NCI-H226 (cell line): ENCODE data around the gene KLRC2.
A peak's percentile ranks its signal among the peaks of the same experiment; 100 is the strongest.
"Not testable (repeated sequence)": the region's sequence is repeated elsewhere in the genome, so short reads cannot be mapped to it uniquely, and the experiment has no call there.

Source experiments
- DNase-seq: peaks from one replicate; pipeline ENCODE4 v3.0.0-alpha.2; 2015

KLRC2 gene

GRCh38 chr12:10404798-10405197, 31.0 kb downstream of the KLRC2 start:
- no peak for DNase-seq

- no peak for DNase-seq
These were observed 35.0 kb downstream of the KLRC2 start for GRCh38 chr12:10400829-10401228.

- DNase-seq = no peak
These were observed 37.6 kb downstream of the KLRC2 start for GRCh38 chr12:10398168-10398567.

GRCh38 chr12:10397296-10397695, 38.5 kb downstream of the KLRC2 start:
- DNase-seq = no peak

DNA sequence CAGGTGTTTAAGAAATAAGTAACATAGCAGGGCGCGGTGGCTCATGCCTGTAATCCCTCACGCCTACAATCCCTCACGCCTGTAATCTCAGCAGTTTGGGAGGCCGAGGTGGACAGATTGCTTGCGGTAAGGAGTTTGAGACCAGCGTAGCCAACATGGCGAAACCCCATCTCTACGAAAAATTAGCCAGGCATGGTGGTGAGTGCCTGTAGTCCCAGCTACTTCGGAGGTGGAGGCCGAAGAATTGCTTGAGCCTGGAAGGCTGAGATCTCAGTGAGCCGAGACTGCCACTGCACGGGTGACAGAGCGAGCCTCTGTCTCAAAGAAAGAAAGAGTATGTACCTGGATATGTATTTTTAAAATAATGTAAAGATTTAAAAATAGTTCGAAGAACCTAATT, 39.6 kb downstream of the KLRC2 start:
- DNase-seq = not testable (repeated sequence)

DNA sequence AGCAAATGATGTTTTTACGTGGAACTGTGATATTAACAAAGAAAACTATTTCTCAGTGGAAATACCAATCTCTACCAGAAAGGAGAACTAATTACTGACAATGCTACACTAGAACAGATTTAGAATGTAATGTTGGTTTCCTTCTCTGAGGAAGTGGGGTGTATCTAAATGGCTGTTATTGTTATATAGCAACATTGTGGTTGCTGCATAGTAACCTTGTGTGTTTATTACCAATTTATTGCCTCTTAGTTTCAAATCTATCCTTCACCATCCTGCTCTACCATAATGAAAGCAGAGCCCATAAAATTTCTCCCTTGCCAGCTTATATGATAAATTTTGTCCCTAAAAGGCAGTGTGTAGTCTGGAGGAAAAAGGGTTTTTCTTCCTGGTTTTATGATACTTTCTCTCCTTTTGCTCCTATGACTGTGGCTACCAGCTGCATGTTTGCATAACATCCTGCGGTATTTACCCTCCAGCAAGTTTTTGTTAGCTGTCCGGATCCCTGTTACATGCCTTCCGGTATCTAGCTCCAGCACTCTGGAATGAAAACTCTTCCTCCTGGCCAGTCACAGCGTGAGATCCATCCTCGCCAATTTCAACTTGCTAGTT, 40.3 kb downstream of the KLRC2 start:
- DNase-seq = peak; percentile 84

DNA sequence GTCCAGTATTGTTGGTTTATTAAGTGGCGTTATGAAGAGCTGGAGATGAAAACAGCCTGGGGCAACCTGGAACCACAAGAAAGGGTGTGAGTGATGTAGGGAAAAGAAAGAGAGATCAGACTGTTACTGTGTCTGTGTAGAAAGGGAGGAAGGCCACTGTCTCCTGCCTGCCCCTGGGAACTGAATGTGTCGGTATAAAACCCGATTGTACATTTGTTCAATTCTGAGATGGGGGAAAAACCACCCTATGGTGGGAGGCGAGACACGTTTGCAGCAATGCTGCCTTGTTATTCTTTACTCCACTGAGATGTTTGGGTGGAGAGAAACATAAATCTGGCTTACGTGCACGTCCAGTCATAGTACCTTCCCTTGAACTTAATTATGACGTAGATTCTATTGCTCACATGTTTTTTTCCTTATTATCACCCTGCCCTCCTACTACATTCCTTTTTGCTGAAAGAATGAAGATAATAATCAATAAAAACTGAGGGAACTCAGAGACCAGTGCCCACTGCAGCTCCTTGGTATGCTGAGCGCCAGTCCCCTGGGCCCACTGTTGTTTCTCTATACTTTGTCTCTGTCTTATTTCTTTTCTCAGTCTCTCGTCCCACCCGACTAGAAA, 41.2 kb downstream of the KLRC2 start:
- DNase-seq = not testable (repeated sequence)

DNA sequence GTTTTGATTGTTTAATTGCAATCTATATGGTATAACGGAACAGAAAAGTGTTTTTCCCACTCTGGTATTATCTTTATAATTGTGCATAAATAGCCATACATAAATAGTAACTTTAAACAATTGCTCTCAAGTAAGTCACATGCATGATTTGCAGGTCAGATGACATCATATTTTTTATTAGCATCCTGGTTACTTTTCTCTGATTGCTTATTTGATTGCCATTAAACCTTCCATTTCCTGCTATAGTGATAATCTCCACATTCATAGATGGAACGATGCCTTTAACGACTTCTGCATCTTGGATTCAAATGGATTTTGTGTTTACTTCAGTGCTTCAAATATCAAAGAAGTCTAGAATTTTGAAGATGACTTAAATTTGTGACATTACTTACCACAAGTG, 42.5 kb downstream of the KLRC2 start:
- DNase-seq = no peak

DNA sequence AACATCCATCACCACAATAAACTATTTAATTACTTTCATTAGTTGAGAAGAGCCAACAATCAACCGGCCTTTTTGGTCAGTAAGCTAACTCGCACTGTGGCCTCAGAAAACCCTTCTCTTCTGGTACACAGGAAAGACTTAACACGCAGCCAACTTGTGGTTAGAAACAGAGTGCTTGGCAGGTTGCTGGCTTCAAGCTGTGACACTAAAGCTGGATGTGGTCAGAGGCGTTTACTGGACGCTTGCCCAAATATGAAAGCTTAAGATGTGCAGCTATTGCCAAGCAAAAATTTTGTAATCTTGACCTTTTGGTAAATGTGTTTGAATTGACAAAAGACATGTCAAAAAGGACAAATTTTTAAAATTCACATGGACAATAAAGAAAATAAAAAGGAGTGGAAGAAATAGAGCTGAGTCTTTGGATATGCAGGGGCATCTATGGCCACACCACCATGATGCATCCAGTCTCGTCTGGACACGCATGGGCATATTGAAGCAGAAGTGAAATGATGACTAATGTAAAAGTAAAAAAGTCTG, 43.3 kb downstream of the KLRC2 start:
- peak; percentile 78 for DNase-seq

- DNase-seq = not testable (repeated sequence)
These were observed 44.8 kb downstream of the KLRC2 start for GRCh38 chr12:10390991-10391390.

DNA sequence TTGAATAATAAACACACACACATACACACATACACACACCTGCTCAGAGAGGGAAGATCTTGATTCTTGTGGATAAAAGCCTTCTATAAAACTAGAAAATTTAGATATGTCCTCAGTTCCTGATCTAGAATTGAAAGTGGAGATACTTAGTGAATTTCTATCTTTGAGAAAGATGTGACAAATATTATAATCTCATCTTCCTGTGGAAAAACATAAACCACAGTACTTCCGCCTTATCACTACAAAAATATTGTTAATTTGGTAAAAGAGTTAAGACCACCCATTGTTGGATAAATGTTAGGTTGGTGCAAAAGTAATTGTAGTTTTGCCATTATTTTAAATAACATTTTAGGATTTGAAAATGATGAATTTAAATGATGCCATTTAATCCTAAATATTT, 45.9 kb downstream of the KLRC2 start, which contains the start of gene KLRK1:
Gene KLRK1 (minus strand): TSS at position 138 of the 400 bp plus-strand sequence. CDS start 1,231 bp downstream, outside the sequence.
- DNase-seq = no peak

DNA sequence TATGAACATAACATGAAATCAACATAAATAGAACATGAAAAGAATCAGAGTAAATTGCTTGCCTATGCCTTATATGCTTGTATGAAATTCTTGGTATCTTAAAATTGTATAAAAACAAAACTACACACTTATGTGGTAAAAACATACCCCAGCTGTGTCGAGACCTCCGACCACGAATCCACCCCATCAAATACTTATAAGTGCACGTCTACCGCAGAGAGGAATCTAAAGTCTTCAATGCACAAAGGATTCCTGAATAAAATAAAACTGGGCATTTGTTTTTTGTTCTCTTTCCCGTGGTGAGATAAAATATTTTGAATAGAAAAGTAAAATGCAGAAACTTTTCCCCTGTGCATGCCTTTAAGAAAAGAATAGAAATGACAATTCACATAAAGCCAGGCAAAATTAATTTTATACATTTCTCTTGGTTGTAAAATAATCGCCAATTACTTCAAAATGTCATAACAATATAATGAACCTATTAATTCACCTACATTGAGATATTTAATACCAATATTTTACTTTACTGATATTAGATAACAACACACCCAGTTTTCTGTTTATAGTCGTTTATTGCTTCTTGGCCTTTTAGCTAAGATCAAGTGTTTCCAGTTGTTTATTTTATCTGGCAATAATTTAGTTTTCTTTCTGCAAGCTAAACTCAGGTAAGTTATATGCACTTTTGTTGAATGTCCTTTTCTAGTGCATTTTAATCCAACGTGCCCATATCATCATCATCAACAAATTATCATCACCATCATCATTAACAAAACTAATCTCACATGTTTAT, 47.0 kb downstream of the KLRC2 start:
- DNase-seq = no peak

DNA sequence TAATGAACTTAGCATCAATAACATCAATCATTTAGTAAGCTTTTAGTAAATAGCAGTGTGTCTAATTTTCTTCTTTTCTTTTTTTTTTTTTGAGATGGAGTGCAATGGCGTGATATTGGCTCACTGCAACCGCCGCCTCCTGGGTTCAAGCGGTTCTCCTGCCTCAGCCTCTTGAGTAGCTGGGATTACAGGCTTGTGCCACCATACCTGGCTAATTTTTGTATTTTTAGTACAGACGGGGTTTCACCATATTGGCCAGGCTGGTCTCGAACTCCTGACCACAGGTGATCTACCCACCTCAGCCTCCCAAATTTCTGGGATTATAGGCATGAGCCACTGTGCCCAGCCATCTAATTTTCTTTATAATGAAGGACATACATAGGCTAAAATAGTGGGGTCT, 48.3 kb downstream of the KLRC2 start:
- DNase-seq = not testable (repeated sequence)

- no peak for DNase-seq
These were observed 49.0 kb downstream of the KLRC2 start for GRCh38 chr12:10386857-10387256.

DNA sequence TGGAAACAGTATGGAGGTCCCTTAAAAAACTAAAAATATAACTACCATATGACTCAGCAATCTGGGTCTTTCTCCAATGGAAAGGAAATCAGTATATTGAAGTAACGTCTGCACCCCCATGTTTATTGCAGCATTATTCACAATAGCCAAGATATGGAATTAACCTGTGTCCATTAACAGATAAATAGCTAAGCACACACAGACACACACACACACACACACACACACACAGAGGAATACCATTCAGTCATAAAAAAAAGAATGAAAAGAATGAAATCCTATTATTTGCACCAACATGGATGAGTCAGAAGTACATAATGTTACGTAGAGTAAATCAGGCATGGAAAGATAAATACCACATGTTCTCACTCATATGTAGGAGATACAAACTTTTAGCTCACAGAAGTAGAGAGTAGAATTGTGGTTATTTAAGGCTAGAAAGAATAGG, 50.6 kb downstream of the KLRC2 start:
- peak; percentile 65 for DNase-seq

DNA sequence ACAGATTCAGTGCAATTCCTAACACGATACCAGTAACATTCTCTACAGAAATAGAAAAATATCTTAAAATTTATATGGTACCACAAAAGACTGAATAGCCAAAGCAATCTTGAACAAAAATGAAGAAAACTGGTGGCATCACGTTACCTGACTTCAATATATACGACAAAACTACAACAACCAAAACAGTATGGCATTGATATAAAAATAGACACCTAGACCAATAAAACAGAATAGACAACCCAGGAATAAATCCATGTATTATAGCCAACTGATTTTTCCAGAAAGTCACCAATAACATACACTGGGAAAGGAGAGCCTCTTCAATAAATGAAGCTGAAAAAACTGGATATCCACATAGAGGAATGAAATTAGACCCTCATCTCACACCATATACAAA, 51.6 kb downstream of the KLRC2 start:
- DNase-seq = no peak

DNA sequence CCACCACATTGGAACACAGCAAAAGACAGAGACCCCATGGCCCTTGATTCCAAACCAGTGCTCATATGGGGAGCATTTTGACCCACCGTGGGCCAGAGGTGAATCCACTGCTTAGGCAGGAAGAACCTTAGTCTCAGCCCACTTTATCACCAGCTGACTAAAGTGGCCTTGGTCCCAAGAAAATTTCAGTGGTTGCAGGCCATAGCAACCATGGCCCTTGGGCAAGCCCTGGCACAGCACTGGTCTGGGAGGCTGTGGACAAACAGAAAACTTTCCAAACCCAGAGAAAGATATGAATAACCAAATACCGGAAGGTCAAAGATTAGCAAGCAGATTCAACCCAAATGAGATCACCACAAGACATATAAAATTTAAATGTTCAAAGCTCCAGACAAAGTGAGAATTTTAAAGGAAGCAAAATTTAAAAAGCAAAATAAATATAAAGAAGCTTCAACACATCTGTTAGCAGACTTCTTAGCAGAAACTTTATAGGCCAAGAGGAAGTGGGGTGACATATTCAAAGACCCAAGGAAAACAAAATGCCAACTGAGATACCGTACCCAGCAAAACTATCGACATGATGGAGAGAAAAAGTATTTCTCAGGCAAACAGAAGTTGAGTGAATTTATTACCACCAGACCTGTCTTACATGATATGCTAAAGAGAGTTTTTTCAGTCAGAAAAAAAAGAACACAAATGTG, 53.7 kb downstream of the KLRC2 start:
- DNase-seq = no peak
